CD4-positive, alpha-beta T cell treated with Interleukin-4 for 4 hours (primary cell): ENCODE data around the gene MARCHF2.
"Not testable (repeated sequence)": the region's sequence is repeated elsewhere in the genome, so short reads cannot be mapped to it uniquely, and the experiment has no call there.

Source experiments
- DNase-seq: peaks from one replicate; pipeline ENCODE4 v3.0.0-alpha.2; 2020

The MARCHF2 gene

GRCh38 chr19:8413629-8413995 lies 507 bp downstream of the MARCHF2 start:
- no peak for DNase-seq

GRCh38 chr19:8416796-8417195 lies 3.7 kb downstream of the MARCHF2 start:
- DNase-seq: no peak

GRCh38 chr19:8421484-8422461 lies 8.7 kb downstream of the MARCHF2 start:
- no peak for DNase-seq

- no peak for DNase-seq
These were observed 10.7 kb downstream of the MARCHF2 start for GRCh38 chr19:8423817-8424223.

- DNase-seq: not testable (repeated sequence)
These were observed 12.2 kb downstream of the MARCHF2 start for GRCh38 chr19:8425331-8425730.

- DNase-seq: no peak
These were observed 13.2 kb downstream of the MARCHF2 start for GRCh38 chr19:8426283-8426682.

GRCh38 chr19:8429044-8429443 lies 15.9 kb downstream of the MARCHF2 start:
- no peak for DNase-seq

- no peak for DNase-seq
These were observed 16.7 kb downstream of the MARCHF2 start for GRCh38 chr19:8429826-8430225.

- DNase-seq: no peak
These were observed 17.5 kb downstream of the MARCHF2 start for GRCh38 chr19:8430650-8431049.

- no peak for DNase-seq
These were observed 25.1 kb downstream of the MARCHF2 start for GRCh38 chr19:8438236-8438635.

GRCh38 chr19:8441725-8442544 lies 28.8 kb downstream of the MARCHF2 start:
- no peak for DNase-seq

- not testable (repeated sequence) for DNase-seq
These were observed 31.1 kb downstream of the MARCHF2 start for GRCh38 chr19:8444140-8444676.

- peak; percentile 99 for DNase-seq
These were observed 31.8 kb downstream of the MARCHF2 start, which contains the start of gene HNRNPM for GRCh38 chr19:8444677-8445487. HNRNPM (plus strand) TSS chr19:8444975; CDS start chr19:8444999, 24 bp downstream.

- peak; percentile 22 for DNase-seq
These were observed 32.4 kb downstream of the MARCHF2 start for GRCh38 chr19:8445488-8446001.

GRCh38 chr19:8446061-8446709 lies 33.1 kb downstream of the MARCHF2 start:
- DNase-seq: no peak

- no peak for DNase-seq
These were observed 36.7 kb downstream of the MARCHF2 start for GRCh38 chr19:8449830-8450229.

- DNase-seq: no peak
These were observed 38.3 kb downstream of the MARCHF2 start for GRCh38 chr19:8451377-8451776.

GRCh38 chr19:8451885-8452284 lies 38.8 kb downstream of the MARCHF2 start:
- peak; percentile 47 for DNase-seq

- DNase-seq: no peak
These were observed 39.5 kb downstream of the MARCHF2 start for GRCh38 chr19:8452446-8453123.

GRCh38 chr19:8453616-8454015 lies 40.5 kb downstream of the MARCHF2 start:
- no peak for DNase-seq

GRCh38 chr19:8454218-8454617 lies 41.1 kb downstream of the MARCHF2 start:
- no peak for DNase-seq
